Effector memory CD4-positive, alpha-beta T cell (primary cell): ENCODE measurements around the gene BAIAP2L2.

Experiments
- DNase-seq, 3 donors: peaks; one replicate each; pipeline ENCODE4 v3.0.0-alpha.2; 2020
- H3K27ac ChIP-seq: 2 replicates; pipeline ENCODE4 v1.7.0; 2013; ENCODE audit warnings: mild to moderate bottlenecking, low read length, moderate library complexity; ENCODE audit not compliant: insufficient read depth, poor library complexity, severe bottlenecking
- H3K27me3 ChIP-seq: replicated peaks from 2 replicates; pipeline ENCODE4 v1.7.0; 2013; ENCODE audit warnings: mild to moderate bottlenecking, low read length; ENCODE audit not compliant: insufficient read depth, control insufficient read depth, poor library complexity, severe bottlenecking
- H3K36me3 ChIP-seq: 2 replicates; pipeline ENCODE4 v1.7.0; 2013; ENCODE audit warnings: mild to moderate bottlenecking, low read length, moderate library complexity; ENCODE audit not compliant: control insufficient read depth, insufficient read depth
- H3K4me1 ChIP-seq: 2 replicates; pipeline ENCODE4 v1.7.0; 2013; ENCODE audit warnings: low read length, mild to moderate bottlenecking; ENCODE audit not compliant: control insufficient read depth, insufficient read depth, poor library complexity, severe bottlenecking
- H3K4me3 ChIP-seq: 2 replicates; pipeline ENCODE4 v1.7.0; 2013; ENCODE audit warnings: low read length, low read depth, mild to moderate bottlenecking; ENCODE audit not compliant: insufficient read depth, poor library complexity, severe bottlenecking
- H3K9me3 ChIP-seq: 2 replicates; pipeline ENCODE4 v1.7.0; 2013; ENCODE audit warnings: mild to moderate bottlenecking, low read length, moderate library complexity; ENCODE audit not compliant: control insufficient read depth

Gene BAIAP2L2

DNA sequence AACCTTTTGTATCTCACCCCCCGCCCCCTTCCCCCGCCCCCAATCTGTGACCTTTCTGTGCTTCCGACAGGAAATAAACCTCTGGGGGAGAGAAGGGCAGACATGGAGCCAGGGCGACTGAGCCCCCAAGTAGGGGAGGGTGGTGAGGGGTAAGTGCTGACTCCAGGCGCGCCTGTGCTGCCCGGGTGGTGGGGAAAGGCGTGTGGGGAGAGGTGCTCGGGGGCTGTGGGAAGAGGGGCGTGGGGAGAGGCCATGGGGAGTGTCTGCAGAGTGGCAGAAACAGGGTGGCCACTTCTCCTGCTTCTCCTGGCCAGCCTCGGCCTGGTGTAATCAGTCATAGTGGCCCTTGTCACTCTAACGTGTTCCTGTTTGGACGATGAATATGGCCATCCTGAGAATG lies 34.5 kb downstream of the BAIAP2L2 start:
- Histone ChIP-seq H3K9me3 (no peaks in the 10 kb centered on the region), H3K36me3 (peaks cover 22% of the 10 kb centered on the region), H3K27me3 (no peaks in the 10 kb centered on the region), H3K4me1 (peaks cover 3% of the 10 kb centered on the region), H3K27ac (no peak overlapping the region), H3K4me3 (no peak overlapping the region)
- no peak for DNase-seq

DNA sequence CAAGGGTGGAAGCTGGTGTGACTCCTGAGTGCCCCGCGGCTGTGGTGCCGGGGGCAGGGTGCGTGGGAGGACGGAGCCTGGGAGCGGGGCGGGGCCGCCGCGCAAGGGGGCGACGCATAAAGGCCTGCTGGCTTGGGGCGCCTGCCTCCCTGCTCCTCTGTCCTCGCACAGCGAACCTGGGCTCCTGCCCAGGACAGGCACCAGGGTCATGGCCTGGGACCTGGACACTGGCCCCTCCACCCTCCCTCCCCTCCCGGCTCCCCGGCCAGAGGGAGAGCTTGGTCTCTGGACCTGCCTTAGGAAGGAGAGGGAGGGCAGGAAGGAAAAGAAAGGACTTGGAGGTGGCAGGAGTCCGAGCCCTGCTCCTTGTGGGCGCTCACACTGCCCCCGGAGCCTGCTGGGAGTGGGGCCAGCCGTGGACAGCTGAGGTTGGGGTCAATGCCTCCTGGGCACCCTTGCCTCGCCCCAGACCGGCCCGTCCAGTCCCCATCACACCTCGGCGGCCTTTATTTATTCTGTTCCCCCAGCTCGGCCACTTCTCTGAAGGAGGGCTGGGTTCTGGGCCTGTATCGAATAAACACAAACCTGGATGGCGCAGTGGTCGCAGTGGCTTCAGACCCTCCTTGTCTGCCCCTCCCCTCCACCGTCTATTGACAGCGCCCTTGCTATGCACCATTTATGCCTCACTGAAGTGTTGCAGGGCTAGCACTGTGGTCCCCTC lies 35.2 kb downstream of the BAIAP2L2 start:
- H3K36me3 ChIP-seq: peaks cover 24% of the 10 kb centered on the region
- H3K27ac ChIP-seq: no peak overlapping the region
- no peak for DNase-seq
- H3K4me1 ChIP-seq: no peaks in the 10 kb centered on the region
- no peak overlapping the region for H3K4me3 ChIP-seq
- H3K9me3 ChIP-seq: no peaks in the 10 kb centered on the region
- no peaks in the 10 kb centered on the region for H3K27me3 ChIP-seq

DNA sequence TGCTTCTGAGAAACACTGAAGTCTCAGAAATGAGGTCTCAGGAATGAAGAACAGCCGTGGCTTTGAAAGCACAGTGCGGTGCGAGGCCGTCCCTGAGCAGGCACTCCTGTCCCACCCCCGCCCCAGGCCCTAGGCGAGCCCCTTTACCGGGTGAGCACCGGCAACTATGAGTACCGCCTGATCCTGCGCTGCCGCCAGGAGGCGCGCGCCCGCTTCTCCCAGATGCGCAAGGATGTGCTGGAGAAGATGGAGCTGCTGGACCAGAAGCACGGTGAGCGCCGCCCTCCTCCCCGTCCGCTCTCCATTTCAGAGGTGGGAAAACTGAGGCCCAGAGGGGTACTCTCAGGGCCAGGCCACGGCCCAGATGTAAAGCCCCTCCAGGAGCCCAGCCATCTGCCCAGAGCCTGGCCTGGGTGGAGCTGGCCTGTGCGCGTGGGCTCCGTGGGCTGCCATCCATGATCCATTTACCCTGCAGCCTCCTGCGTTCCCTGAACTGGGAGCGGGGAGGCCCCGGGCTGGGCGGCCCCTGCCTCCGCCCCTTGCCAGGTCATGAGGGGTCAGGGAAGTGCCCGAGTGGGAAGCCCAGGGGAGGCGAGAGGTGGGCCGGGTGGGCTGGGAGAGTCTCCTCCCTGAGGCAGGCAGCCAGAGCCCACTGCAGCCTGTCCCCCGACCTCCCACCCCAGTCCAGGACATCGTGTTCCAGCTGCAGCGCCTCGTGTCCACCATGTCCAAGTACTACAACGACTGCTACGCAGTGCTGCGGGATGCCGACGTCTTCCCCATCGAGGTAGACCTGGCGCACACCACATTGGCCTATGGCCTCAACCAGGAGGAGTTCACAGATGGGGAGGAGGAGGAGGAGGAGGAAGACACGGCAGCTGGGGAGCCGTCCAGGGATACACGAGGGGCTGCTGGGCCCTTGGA lies 36.0 kb downstream of the BAIAP2L2 start:
- DNase-seq: no peak
- Histone ChIP-seq H3K27ac (no peak overlapping the region), H3K36me3 (peaks cover 24% of the 10 kb centered on the region)

DNA sequence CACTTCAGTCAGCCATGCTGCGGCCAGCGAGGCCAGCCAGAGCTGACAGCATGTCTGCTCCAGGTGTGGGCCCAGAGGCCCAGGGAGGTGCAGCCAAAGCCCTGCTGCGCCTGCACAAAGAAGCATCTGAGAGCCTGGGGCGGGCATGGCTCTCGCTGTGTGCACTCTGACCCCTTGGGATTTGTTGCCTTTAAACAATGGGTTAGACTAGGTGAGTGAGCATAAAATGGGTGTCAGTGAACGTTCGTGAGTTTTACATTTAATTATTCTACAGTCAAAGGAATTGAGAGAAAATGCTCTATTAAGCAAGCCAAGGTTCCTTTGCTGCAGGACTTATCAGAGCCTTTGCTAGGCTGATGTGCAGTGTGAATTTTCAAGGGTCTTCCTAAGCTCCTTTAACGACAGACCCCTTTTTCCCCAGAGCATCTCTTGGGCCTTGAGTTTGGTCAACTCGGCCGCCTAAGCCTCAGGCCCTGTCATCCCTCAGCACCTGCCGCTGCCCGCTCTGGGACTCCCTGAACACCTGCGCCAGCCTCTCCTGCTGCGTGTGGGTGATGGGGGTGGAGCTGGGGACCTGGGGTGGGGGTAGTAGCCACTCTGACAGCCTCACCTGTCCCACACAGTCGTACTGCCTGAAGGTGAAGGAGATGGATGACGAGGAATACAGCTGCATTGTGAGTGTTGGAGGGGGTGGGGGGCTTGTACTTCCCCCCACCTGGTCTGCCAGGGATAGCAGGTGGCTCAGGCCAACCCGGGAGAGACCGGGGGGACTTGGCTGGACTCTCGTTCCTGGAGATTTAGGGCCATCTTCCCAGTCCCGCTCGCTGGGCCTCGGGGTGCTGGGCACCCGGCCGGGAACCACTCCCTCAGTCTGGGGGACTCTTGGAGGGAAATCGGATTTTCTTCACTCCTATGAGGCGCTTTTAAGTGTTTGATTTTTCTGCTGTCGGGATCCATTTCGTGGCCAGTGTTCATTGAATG lies 37.0 kb downstream of the BAIAP2L2 start:
- H3K4me1 ChIP-seq: no peaks in the 10 kb centered on the region
- H3K36me3 ChIP-seq: peaks cover 31% of the 10 kb centered on the region
- H3K9me3 ChIP-seq: no peaks in the 10 kb centered on the region
- H3K27me3 ChIP-seq: no peaks in the 10 kb centered on the region
- H3K4me3 ChIP-seq: no peak overlapping the region
- no peak for DNase-seq
- H3K27ac ChIP-seq: no peak overlapping the region

More for the DNA sequence above, 36.0 kb downstream of the BAIAP2L2 start:
- Histone ChIP-seq H3K27me3 (no peaks in the 10 kb centered on the region), H3K9me3 (no peaks in the 10 kb centered on the region), H3K4me3 (no peak overlapping the region), H3K4me1 (no peaks in the 10 kb centered on the region)

DNA sequence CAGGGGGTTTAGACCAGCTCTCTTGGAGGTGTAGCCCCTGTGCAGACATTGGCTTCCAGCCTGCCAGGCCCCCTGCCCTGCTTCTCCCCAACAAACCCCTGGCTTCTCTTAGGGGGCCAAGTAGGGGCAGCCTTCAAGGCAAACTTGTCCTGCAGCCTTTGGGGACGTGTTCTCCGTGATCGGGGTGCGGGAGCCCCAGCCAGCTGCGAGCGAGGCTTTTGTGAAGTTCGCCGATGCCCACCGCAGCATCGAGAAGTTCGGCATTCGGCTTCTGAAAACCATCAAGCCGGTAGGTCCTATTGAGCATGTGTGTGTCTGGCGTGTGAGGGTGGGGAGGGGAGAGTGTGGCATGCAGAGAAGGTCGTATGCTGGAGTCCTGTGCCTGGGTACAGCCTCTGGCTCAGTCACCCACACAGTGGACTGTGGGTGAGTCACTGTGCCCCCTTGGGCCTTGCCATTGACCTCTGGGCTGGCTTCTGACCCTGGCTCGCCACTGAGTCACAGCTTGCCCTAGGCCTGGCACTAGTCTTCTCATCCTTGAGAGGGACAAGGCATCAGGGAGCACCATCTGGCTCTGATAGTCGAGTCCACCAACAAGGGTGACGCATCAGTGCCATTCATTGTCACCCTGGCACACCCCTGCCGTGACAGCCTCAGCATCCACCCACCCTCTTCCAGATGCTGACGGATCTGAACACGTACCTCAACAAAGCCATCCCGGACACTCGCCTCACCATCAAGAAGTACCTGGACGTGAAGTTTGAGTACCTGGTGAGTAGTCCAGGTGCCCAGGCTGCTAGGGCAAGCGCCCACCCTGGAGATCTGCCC lies 37.9 kb downstream of the BAIAP2L2 start:
- H3K27me3 ChIP-seq: no peaks in the 10 kb centered on the region
- no peaks in the 10 kb centered on the region for H3K4me1 ChIP-seq
- H3K27ac ChIP-seq: no peak overlapping the region
- no peak overlapping the region for H3K4me3 ChIP-seq
- H3K9me3 ChIP-seq: no peaks in the 10 kb centered on the region
- no peak for DNase-seq
- H3K36me3 ChIP-seq: peaks cover 35% of the 10 kb centered on the region

DNA sequence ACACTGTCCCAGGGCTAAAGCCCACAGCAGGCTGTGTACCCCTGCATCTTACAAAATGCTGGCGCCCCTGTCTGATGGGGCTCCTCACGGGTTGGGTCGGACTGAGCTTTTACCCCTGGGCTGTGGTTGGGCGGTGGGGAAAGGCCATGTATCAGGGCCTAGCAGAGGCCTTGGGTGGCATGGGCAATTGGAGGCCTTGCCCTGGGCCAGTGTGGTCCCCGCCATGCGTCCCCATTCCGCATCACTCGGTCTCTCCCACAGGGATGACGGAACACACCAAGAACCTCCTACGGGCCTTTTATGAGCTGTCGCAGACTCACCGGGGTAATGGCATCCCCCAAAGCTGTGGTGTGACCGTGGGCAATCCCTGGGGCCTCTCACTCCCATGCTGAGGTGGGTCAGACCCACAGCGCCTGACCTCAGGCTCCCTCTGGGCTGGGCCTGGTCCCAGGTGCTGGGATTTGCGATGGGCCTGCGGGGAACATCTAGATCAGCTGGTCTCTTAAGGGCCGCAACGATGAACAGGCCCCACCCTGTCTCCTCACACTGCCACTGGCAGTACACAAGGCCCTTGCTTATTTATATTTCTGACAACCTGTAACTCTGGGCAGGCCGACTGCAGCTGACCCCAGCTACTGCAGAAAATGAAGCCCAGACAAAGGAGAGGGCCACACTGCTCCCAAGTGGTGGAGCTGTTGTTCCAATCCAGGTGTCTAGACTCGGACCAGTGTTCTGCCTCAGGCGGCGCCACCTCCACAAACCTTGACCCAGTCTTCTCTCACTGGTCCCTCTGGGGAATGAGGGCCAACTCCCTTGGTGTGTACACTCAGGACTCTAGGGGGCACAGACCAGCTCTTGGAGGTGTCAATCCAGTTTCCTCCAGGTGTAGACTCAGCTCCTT lies 38.8 kb downstream of the BAIAP2L2 start:
- Histone ChIP-seq H3K4me1 (no peaks in the 10 kb centered on the region), H3K9me3 (no peaks in the 10 kb centered on the region), H3K36me3 (peaks cover 40% of the 10 kb centered on the region), H3K4me3 (no peak overlapping the region), H3K27ac (no peak overlapping the region), H3K27me3 (no peaks in the 10 kb centered on the region)
- DNase-seq: no peak

DNA sequence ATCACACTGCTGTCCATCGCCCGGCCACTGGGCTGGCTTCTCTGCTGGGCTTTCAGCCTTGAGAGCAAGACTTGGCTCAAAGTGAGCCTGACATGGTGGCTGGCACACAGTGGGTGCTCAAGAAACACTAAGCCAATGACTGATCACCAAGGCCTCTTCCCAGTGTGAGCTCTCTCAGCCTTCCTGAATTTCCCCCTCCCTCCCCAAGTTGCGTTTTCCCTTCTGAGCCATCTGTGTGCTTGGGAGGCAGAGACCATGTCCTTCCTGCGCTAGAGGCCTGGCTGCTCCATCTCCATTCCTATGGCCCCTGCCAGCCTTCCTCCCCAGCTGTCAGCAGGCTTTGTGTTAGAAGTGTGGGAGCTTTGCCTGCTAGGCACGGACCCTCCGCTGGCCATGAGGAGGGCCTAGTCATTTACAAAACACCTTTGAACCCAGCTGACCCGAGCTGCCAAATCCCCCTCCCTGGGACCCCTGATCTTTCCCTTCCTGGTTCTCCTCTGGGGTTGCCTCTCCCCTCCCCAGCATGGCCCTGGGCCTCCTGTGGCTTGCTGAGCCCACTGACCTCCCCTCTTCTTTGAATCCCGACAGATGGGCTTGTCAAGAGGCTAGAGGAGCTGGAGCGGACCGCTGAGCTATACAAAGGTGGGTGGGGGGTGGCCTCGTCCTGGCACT lies 40.1 kb downstream of the BAIAP2L2 start:
- no peak for DNase-seq
- Histone ChIP-seq H3K27ac (no peak overlapping the region), H3K36me3 (peaks cover 52% of the 10 kb centered on the region)

More for the DNA sequence above, 40.1 kb downstream of the BAIAP2L2 start:
- Histone ChIP-seq H3K4me3 (no peak overlapping the region), H3K27me3 (no peaks in the 10 kb centered on the region), H3K4me1 (no peaks in the 10 kb centered on the region), H3K9me3 (no peaks in the 10 kb centered on the region)
